Measurements from ENCODE around the gene DENND2D.

Gene DENND2D

GRCh38 chr1:111241797-111242196 is 41.4 kb upstream of the DENND2D start (continued):
- TF ChIP-seq ZNF830 (tag by site-specific recombination; IDR thresholded peaks at IDR 0.05; ENCODE audit: low read depth) (no peak), ZNF280D (tag by site-specific recombination; IDR thresholded peaks at IDR 0.05) (no peak), ZNF521 (tag by site-specific recombination; IDR thresholded peaks at IDR 0.05) (no peak), WT1 (tag by site-specific recombination; IDR thresholded peaks at IDR 0.05) (no peak)

- CTCF ChIA-PET = interaction anchor here (0.6 to 1.4 kb wide), 2 partner anchors 12 to 162 kb away, joined by 3 to 4 read pairs; no protein-coding TSS in a partner anchor
- TF ChIP-seq ZNF280D (tag by site-specific recombination; IDR thresholded peaks at IDR 0.05) (no peak), WT1 (tag by site-specific recombination; IDR thresholded peaks at IDR 0.05) (no peak), PRDM6 (tag by site-specific recombination; IDR thresholded peaks at IDR 0.05) (no peak), ZBTB20 (tag by site-specific recombination; IDR thresholded peaks at IDR 0.05) (no peak), ZNF121 (tag by site-specific recombination; IDR thresholded peaks at IDR 0.05) (no peak), RBAK (tag by site-specific recombination; IDR thresholded peaks at IDR 0.05) (no peak), ZNF785 (tag by site-specific recombination; IDR thresholded peaks at IDR 0.05) (no peak), OSR2 (tag by site-specific recombination; IDR thresholded peaks at IDR 0.05) (no peak), BCL11A (tag by site-specific recombination; IDR thresholded peaks at IDR 0.05; ENCODE audit: low read depth) (no peak), ZNF18 (tag by site-specific recombination; IDR thresholded peaks at IDR 0.05) (no peak), HOXA7 (CRISPR knock-in tag; IDR thresholded peaks at IDR 0.05; ENCODE audit: borderline replicate concordance) (no peak), ZNF707 (tag by site-specific recombination; IDR thresholded peaks at IDR 0.05) (no peak), ZNF660 (tag by site-specific recombination; IDR thresholded peaks at IDR 0.05) (no peak), ZBTB7A (tag by site-specific recombination; IDR thresholded peaks at IDR 0.05; ENCODE audit: low read depth) (no peak), REST (tag by site-specific recombination; IDR thresholded peaks at IDR 0.05) (no peak), ZNF416 (tag by site-specific recombination; IDR thresholded peaks at IDR 0.05) (no peak), ZNF449 (tag by site-specific recombination; IDR thresholded peaks at IDR 0.05) (no peak)
Observed at GRCh38 chr1:111238056-111238795, 37.8 kb upstream of the DENND2D start.

More at GRCh38 chr1:111238056-111238795, 37.8 kb upstream of the DENND2D start:
- no peaks in the 10 kb centered on the region for H3K4me1 ChIP-seq (ENCODE audit: control insufficient read depth, insufficient read depth, low read length)
- H3K36me3 ChIP-seq (ENCODE audit: control insufficient read depth in 2 of 2, insufficient read depth in 1 of 2, low read length in 2 of 2) = no peaks in the 10 kb centered on the region
- no peaks in the 10 kb centered on the region for H3K9me3 ChIP-seq (ENCODE audit: control insufficient read depth, insufficient read depth, low read depth, low read length)
- POLR2A ChIA-PET = no interaction called here
- no peak overlapping the region for H3K4me3 ChIP-seq (ENCODE audit: low read depth, low read length)
- no peak overlapping the region for H3K27ac ChIP-seq (ENCODE audit: extremely low read depth, low read depth, low read length)
